Measurements from ENCODE around the gene MLEC. TPM values are rescaled to one million over a fixed set of nuclear protein-coding genes. Genes with fewer than 3 reads are reported as not detected.
A peak's percentile ranks its signal among the peaks of the same experiment; 100 is the strongest.

The MLEC gene
- total and polyA plus RNA-seq, 12 donors = 68.3 to 555 (median 264) TPM

- H3K27ac ChIP-seq = peak overlapping the region in 1 of 5 donors; percentile 93
- TF ChIP-seq POLR2A (IDR thresholded peaks at IDR 0.05) (no peak), CTCF (IDR thresholded peaks at IDR 0.05) (no peak)
- H3K36me3 ChIP-seq (replicated peaks in 1 of 2) = peaks cover 0 to 54% of the 10 kb centered on the region in 2 donors
- no peaks in the 10 kb centered on the region for H3K9me3 ChIP-seq (replicated peaks in 1 of 3)
- intact Hi-C loops (cut with DNase I) = no loop called here
- peaks cover 45 to 54% of the 10 kb centered on the region in 2 donors for H3K4me1 ChIP-seq (replicated peaks in 1 of 2)
- DNase-seq = no peak
- H3K4me3 ChIP-seq = no peak overlapping the region
- H3K27me3 ChIP-seq = no peaks in the 10 kb centered on the region
- 83 to 94% (median 91%) methylated on average over 4 of the region's 4 CpGs for WGBS, 4 donors
Observed at GRCh38 chr12:120693848-120694247, 6.9 kb downstream of the MLEC start.

- TF ChIP-seq POLR2A (IDR thresholded peaks at IDR 0.05) (no peak), CTCF (IDR thresholded peaks at IDR 0.05) (no peak)
- intact Hi-C loops (cut with DNase I) = no loop called here
- Histone ChIP-seq H3K36me3 (replicated peaks in 1 of 2) (peaks cover 0 to 82% of the 10 kb centered on the region in 2 donors), H3K27ac (no peak overlapping the region), H3K4me1 (replicated peaks in 1 of 2) (peaks cover 17 to 32% of the 10 kb centered on the region in 2 donors), H3K4me3 (no peak overlapping the region), H3K27me3 (no peaks in the 10 kb centered on the region), H3K9me3 (replicated peaks in 1 of 3) (no peaks in the 10 kb centered on the region)
- DNase-seq = no peak
- WGBS, 4 donors = 68 to 83% (median 82%) methylated on average over 6 of the region's 6 CpGs
Observed at GRCh38 chr12:120696626-120697025, 9.7 kb downstream of the MLEC start.

GRCh38 chr12:120697344-120697743, 10.4 kb downstream of the MLEC start:
- WGBS, 4 donors = 71 to 91% (median 85%) methylated on average over 1 of the region's 1 CpG
- no peak for DNase-seq
- Histone ChIP-seq H3K4me3 (no peak overlapping the region), H3K27ac (no peak overlapping the region), H3K4me1 (replicated peaks in 1 of 2) (peaks cover 13 to 28% of the 10 kb centered on the region in 2 donors), H3K36me3 (replicated peaks in 1 of 2) (peaks cover 0 to 87% of the 10 kb centered on the region in 2 donors), H3K27me3 (no peaks in the 10 kb centered on the region), H3K9me3 (replicated peaks in 1 of 3) (no peaks in the 10 kb centered on the region)
- intact Hi-C loops (cut with DNase I) = no loop called here
- no peak for TF ChIP-seq CTCF (IDR thresholded peaks at IDR 0.05)
- no peak for TF ChIP-seq POLR2A (IDR thresholded peaks at IDR 0.05)

- 75 to 82% (median 78%) methylated on average over 3 of the region's 3 CpGs for WGBS, 4 donors
- H3K36me3 ChIP-seq (replicated peaks in 1 of 2) = peaks cover 0 to 91% of the 10 kb centered on the region in 2 donors
Observed at GRCh38 chr12:120698665-120699064, 11.7 kb downstream of the MLEC start.

More at GRCh38 chr12:120698665-120699064, 11.7 kb downstream of the MLEC start:
- Histone ChIP-seq H3K27ac (peak overlapping the region in 3 of 5 donors; percentile 21 to 51 (median 28)), H3K9me3 (replicated peaks in 1 of 3) (no peaks in the 10 kb centered on the region), H3K4me3 (no peak overlapping the region), H3K27me3 (no peaks in the 10 kb centered on the region), H3K4me1 (replicated peaks in 1 of 2) (peaks cover 15 to 28% of the 10 kb centered on the region in 2 donors)
- DNase-seq = no peak
- no peak for TF ChIP-seq POLR2A (IDR thresholded peaks at IDR 0.05)
- TF ChIP-seq CTCF (IDR thresholded peaks at IDR 0.05) = no peak
- intact Hi-C loops (cut with DNase I) = no loop called here
